Peyer's patch (tissue), 4 donors: ENCODE data around the gene USP36. TPM values are rescaled to one million over a fixed set of nuclear protein-coding genes. Genes with fewer than 3 reads are reported as not detected.

Experiments used
- DNase-seq, 3 donors: peaks; one replicate each; pipeline ENCODE4 v3.0.0-alpha.2; 2017 to 2019
- H3K27ac ChIP-seq, 4 donors: fragments of 200-600 bp; sonication (generic); one replicate each; pipeline ENCODE4 v1.5.1; 2016 to 2019
- H3K27me3 ChIP-seq, 2 donors: fragments of 200-600 bp; sonication (generic); one replicate each; pipeline ENCODE4 v1.5.1; 2019
- H3K36me3 ChIP-seq, 3 donors: fragments of 200-600 bp; sonication (generic); one replicate each; pipeline ENCODE4 v1.5.1; 2016 to 2019
- H3K4me1 ChIP-seq, 4 donors: fragments of 200-600 bp; sonication (generic); one replicate each; pipeline ENCODE4 v1.5.1; 2016 to 2019
- H3K4me3 ChIP-seq, 4 donors: fragments of 200-600 bp; sonication (generic); 1 replicate in 3 of 4; 2 replicates in 1 of 4; pipeline ENCODE4 v1.5.1; 2016 to 2019; ENCODE audit warnings: mild to moderate bottlenecking in 1 of 4
- H3K9me3 ChIP-seq, 4 donors: fragments of 200-600 bp; sonication (generic); one replicate each; pipeline ENCODE4 v1.5.1; 2016 to 2019; ENCODE audit warnings: mild to moderate bottlenecking in 1 of 4
- CTCF ChIP-seq, 6 experiments: fragments of 450-650 bp in 4 of 6; fragments of 200-600 bp in 2 of 6; sonication (generic) in 1 of 6; IDR thresholded peaks; one replicate each; pipeline ENCODE4 v1.5.1; 2017 to 2019; ENCODE audit warnings: antibody characterized with exemption in 6 of 6, mild to moderate bottlenecking in 3 of 6, moderate library complexity in 1 of 6
- POLR2A ChIP-seq, 2 donors: fragments of 450-650 bp; IDR thresholded peaks; one replicate each; pipeline ENCODE4 v1.5.1; 2017; ENCODE audit warnings: antibody characterized with exemption in 2 of 2, mild to moderate bottlenecking in 2 of 2, moderate library complexity in 2 of 2
- total RNA-seq, 4 donors: library from RNA; depleted of rRNA; stranded (reverse); fragments of >200 nt; gene quantifications; one replicate each; pipeline ENCODE4 v1.1.0, GENCODE V29; 2016

USP36 gene
- total RNA-seq, 4 donors from 2014 or later = 20.7 to 130 (median 59.9) TPM

GRCh38 chr17:78806451-78806850 lies 34.2 kb downstream of the USP36 start:
- no peak overlapping the region for H3K4me3 ChIP-seq
- no peaks in the 10 kb centered on the region for H3K9me3 ChIP-seq
- peak overlapping the region in 1 of 4 donors; percentile 64 for H3K27ac ChIP-seq
- DNase-seq = peak in 1 of 3 donors; percentile 72
- H3K27me3 ChIP-seq = no peaks in the 10 kb centered on the region
- H3K4me1 ChIP-seq = peaks cover 0 to 12% (median 0%) of the 10 kb centered on the region in 4 donors
- H3K36me3 ChIP-seq = peaks cover 0 to 92% (median 0%) of the 10 kb centered on the region in 3 donors
- TF ChIP-seq POLR2A (IDR thresholded peaks at IDR 0.05) (no peak), CTCF (IDR thresholded peaks at IDR 0.05) (peak in 2 of 6 experiments; percentile 19 to 24)

GRCh38 chr17:78805301-78805700 lies 35.3 kb downstream of the USP36 start:
- DNase-seq = peak in 2 of 3 donors; percentile 48 to 79
- TF ChIP-seq CTCF (IDR thresholded peaks at IDR 0.05) (no peak), POLR2A (IDR thresholded peaks at IDR 0.05) (no peak)
- Histone ChIP-seq H3K36me3 (peaks cover 0 to 89% (median 0%) of the 10 kb centered on the region in 3 donors), H3K27ac (peak overlapping the region; percentile 52 to 67 (median 59)), H3K9me3 (no peaks in the 10 kb centered on the region), H3K4me3 (no peak overlapping the region), H3K27me3 (no peaks in the 10 kb centered on the region), H3K4me1 (peaks cover 0 to 12% (median 0%) of the 10 kb centered on the region in 4 donors)

GRCh38 chr17:78804777-78805176 lies 35.8 kb downstream of the USP36 start:
- TF ChIP-seq CTCF (IDR thresholded peaks at IDR 0.05) = no peak
- TF ChIP-seq POLR2A (IDR thresholded peaks at IDR 0.05) = no peak
- Histone ChIP-seq H3K27me3 (no peaks in the 10 kb centered on the region), H3K4me3 (no peak overlapping the region), H3K27ac (peak overlapping the region; percentile 52 to 67 (median 59)), H3K4me1 (peaks cover 0 to 12% (median 0%) of the 10 kb centered on the region in 4 donors), H3K9me3 (no peaks in the 10 kb centered on the region), H3K36me3 (peaks cover 0 to 87% (median 0%) of the 10 kb centered on the region in 3 donors)
- DNase-seq = no peak

- TF ChIP-seq POLR2A (IDR thresholded peaks at IDR 0.05) (no peak), CTCF (IDR thresholded peaks at IDR 0.05) (no peak)
- Histone ChIP-seq H3K27me3 (no peaks in the 10 kb centered on the region), H3K4me1 (peaks cover 0 to 12% (median 0%) of the 10 kb centered on the region in 4 donors), H3K9me3 (no peaks in the 10 kb centered on the region), H3K36me3 (peaks cover 0 to 85% (median 0%) of the 10 kb centered on the region in 3 donors), H3K27ac (peak overlapping the region in 2 of 4 donors; percentile 35 to 43), H3K4me3 (peak overlapping the region in 1 of 4 donors; percentile 37)
- peak in 2 of 3 donors; percentile 33 to 74 for DNase-seq
Measured at GRCh38 chr17:78803186-78803845, 37.3 kb downstream of the USP36 start.

GRCh38 chr17:78802459-78802858 lies 38.2 kb downstream of the USP36 start:
- H3K4me1 ChIP-seq = peaks cover 0 to 12% (median 0%) of the 10 kb centered on the region in 4 donors
- peaks cover 0 to 85% (median 0%) of the 10 kb centered on the region in 3 donors for H3K36me3 ChIP-seq
- H3K9me3 ChIP-seq = no peaks in the 10 kb centered on the region

More at GRCh38 chr17:78802459-78802858, 38.2 kb downstream of the USP36 start:
- no peak for TF ChIP-seq CTCF (IDR thresholded peaks at IDR 0.05)
- no peak for TF ChIP-seq POLR2A (IDR thresholded peaks at IDR 0.05)
- no peak overlapping the region for H3K27ac ChIP-seq
- no peaks in the 10 kb centered on the region for H3K27me3 ChIP-seq
- DNase-seq = no peak
- H3K4me3 ChIP-seq = no peak overlapping the region
